NCI-H82 (cell line): ENCODE results near the gene NDST1.

Experiments
- DNase-seq: peaks from one replicate; lab custom pipeline; 2025; lab: John Stamatoyannopoulos, UW

Gene NDST1

DNA sequence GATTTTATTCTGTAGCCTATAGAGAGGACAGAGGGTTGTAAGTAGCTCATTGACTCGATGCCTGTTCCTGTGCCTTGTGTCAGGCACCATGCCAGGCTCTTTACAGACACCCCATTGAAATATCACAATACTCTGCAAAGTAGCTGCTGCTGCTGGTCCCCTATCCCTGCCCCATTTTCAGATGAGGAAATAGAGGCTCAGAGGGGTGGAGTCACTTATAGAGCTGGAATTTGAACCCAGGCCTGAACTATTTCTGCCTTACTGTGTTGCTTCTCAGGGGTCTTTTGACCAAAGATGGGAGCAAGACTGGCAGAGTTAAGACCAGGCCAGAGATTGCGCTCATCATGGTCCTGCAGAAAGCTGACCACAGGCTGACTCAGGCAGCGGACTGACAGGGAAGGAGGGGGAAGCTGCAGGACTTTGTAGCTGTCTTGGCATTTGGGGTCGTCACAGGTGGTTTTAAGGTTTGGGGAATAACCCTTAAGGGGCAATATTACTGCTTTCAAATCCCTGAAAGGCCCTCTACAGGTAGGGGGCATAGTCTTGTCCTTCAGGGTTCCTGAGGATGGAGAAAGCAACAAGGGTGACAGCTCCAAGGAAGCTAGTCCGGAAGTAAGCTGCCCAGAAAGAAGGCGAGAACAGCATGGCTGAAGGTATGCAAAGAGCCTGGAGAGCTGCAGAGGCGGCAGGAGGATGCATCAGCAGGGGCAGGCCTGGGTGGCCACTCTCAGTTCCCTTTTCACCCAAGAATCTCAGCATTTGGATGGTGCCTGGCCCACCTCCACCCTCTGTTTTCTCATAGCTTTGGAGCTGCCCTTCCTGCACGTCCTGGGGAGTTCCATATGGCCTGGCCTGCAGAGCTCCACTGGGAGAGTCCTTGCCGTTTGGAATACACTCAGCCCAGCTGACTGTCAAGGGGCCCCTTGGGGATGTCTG, 18.3 kb upstream of the NDST1 start:
- DNase-seq: no peak

DNA sequence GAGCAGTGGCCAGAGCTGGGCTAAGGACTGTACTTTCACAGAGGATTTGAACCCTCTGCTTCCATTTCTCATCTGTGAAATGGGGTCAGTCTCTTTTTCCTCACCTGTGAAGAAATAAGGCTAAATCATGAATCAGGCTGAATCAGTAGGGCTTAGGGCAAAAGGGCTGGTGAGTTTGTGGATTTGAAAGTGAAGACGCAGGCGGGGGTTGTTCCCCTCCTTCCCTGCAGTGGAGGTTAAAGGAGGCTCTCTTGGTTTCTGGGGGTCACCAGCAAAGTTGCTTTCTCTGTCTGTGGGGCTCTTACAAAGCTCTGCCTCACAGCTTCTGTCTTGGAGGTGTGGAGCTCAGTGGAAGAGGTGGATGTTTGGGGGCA, 17.6 kb upstream of the NDST1 start:
- no peak for DNase-seq

DNA sequence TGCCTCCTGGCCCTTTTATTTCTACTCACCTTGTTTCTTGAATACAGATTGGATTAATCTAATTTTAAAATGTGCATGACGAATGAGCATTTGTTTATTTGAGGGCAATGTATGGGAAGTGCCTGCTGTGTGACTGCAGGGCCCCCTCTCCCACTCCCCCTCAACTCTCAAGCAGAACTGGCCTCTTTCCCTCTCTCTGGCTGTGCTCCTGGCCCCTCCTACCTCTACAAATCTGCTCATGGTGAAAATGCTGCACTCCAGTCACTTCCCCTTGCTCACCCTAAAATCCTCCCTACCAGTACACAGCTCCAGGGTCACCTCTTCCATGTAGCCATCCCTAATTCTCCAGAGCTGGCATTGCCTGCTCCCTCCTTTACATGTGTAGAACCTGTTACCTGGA, 17.2 kb upstream of the NDST1 start:
- no peak for DNase-seq

DNA sequence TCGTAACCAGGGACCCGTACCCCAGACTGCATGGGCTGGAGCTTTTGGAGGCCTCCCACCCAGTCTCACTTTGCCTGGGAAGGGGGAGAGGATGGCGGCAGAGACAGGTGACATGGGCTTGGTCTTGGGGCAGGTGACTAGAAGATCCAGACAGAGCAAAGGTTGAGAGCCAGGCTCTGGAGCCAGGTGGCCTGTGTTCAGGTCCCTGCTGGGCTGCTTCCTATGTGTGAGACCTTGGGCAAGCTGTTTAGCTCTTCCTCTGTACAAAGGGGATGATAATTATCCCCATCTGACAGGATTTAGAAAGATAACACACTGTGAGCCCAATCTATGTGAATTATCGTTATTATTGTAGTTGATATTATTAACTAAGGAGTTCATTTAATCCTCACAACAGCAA, 16.1 kb upstream of the NDST1 start:
- peak; percentile 53 for DNase-seq

DNA sequence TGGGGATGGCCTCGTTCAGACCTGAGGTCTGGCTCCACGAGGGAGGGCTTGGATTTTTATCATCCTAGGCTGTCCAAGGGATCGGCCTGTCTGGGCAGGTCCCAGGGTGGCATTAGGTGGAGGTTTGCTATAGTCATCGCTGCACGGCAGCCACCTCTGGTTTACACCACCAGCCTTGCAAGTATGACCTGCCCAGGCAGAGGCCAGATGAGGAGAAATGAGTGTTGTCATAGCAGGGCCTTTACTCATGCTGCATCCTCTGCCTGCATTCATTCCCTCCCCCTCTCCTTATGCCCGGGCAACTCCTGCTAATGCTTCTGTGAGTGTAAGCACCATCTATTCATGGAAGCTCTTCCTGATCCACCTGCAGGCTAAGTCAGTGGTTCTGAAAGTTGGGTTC, 15.3 kb upstream of the NDST1 start:
- DNase-seq: no peak

DNA sequence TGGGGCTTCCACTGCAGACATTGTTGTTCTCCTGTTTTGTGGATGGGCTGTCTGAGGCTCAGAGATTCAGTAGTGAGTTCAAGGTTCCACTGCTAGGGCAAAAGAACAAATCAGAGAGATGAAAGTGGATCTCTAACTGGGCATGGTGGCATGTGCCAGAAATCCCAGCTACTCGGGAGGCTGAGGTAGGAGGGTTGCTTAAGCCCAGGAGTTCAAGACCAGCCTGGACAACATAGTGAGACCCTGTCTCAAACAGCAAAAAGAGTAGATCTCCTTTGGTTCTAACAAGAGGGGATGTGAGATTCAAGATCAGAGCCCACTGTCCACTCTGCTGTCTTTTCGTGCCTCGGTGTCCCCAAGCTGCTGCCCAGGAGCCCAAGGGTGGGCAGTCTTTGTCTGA, 11.8 kb upstream of the NDST1 start:
- no peak for DNase-seq

DNA sequence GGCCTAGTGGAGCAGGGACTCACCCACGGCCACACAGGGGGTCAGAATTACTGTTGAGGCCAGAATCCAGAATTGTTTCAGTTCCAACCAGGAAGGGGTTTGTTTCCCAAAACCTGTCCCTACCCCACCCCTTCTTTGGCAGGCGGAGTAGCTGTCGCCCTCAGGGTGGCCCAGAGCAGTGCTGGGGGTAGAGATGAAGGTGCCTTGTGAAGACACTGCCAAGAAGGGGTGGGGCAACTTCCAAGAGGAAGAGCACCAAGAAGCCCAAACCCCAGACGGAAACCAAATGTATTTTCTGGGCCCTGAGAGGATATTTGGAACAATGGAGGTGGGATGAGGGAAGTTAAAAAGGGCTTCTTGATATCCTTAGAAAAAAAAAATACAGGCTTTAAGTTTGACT, 11.4 kb upstream of the NDST1 start:
- no peak for DNase-seq

DNA sequence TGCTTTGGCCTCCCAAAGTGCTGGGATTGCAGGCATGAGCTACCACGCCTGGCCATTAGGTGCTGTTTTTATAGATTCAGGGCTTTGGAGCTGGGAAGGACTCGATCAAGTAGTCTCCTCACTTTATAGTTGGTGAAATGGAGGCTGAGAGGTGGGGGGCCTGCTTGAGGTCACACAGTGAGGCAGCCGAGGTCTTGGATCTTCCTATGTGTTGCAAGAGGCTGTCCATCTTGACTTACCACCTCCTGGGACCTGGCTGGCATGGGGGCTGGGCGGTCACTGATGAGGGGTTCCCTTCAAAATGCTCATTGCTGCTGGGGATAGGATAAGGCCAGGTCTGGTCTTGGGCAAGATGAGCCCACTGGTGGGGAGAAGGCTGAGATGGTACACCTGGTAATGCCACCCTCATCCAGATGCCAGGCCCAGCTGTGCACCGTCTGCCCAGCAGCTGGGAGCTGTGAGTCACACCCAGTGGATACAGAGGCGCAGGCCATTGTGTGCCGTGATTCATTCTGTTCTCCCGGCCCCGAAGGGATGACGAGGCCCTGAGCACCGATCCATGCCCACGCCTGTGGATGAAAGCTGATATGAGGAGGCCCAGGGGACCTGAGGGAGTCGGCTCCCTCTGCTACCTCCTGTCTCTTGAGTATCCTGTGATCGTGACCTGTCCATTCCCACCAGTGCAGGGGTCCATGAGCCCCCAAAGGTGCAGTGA, 10.5 kb upstream of the NDST1 start:
- DNase-seq: no peak

DNA sequence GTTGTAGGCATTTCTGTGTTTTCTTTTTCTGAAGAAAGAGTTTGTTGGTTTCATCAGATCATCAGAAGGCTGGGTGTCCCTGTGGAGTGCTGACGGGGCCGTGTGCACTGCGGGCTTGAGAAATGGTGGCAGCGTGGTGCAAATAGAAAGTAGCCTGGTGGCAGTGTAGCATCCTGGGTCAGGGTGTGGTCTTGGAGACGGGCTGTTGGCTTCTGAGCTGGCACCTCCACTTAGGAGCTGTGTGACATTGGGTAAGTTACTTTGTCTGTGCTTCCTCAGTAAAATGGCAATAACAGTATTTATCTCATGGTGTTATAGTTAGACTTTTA, 10.0 kb upstream of the NDST1 start:
- no peak for DNase-seq

DNA sequence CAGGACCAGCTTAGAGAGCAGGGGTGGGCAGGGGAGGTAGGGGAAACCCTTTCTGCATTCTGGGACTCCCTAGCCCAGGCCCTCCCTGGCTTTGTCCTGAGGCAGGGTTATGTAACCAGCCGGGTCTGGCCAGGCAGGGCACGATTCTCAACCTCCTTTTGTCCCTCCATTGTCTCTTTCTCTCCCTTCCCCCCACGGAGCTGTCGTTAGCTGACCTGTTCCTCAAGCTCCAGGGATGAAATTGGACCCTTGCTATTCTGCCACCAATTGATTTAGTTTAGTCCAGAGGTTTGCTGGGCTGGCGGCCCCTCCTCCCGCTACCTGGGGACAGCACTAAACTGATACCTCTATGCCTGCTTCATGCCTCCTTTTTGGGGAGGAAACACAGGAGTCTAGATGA, 9.4 kb upstream of the NDST1 start:
- no peak for DNase-seq

DNA sequence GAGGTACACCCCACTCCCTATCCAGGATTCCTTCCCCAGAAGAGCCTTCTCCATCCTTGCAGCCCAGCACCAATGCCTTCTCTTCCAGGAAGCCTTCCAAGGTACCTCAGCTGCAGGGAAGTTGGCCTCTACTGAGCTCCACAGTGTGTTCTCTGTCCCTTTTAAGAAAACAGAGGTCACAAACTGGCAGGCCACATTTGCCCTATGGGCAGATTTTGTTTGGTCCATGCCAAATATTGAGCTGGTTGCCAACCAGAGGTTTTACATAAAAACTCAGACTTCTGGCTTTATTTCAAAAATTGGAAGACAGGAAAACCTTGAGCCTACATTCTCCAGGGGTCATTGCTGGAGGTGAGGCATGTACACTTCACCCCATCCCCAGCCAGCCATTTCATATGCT, 9.0 kb upstream of the NDST1 start:
- no peak for DNase-seq

DNA sequence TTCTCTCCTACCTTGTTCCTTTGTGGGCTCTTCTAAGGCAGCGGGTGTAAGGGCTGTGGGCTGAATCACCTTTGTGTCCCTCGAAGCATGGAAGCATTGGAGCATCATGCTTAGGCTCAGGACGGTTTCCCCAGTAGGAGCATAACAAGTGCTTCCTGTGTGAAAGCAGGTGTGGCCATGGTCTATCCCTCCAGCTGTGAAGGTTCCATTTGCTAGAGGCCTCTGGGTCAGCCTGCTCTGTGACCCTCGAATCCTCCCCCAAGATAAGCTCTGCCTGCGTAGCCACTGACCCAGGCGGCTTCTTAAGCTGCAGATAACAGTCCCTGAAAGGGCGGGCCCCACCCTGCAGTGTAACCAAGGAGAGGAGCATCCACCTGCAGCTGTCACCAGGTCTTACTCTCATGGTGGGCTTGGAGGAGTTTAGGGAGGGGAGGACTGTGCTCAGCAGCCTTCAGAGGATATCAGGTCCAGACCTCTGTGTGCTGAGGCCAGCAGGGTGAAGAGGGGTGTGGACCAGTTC, 8.4 kb upstream of the NDST1 start:
- DNase-seq: peak; percentile 48

DNA sequence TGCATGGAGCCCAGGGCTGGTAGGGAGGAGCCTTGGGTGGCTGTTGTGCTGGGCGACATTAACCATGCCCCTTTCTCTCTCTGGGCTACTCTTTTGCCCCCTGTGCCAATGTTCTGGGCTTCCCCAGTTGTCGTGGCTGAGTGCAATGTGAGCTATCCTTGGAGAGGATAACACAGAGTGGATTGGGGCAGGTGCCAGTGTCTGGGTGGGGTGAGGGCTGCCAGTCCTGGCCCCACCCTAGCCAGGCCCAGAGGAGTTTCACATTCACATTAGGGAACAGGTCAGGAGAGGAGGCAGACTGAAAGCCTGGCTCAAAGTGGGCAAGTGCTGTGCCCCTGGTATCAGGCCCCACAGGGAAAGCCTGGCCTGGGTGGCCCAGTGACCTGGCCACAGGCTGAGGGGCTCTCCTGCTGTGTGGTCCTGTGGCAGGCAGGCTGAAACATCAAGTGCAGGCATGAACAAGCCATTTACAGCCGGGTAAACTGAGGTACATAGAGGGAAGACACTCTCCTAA, 7.5 kb upstream of the NDST1 start:
- DNase-seq: no peak

DNA sequence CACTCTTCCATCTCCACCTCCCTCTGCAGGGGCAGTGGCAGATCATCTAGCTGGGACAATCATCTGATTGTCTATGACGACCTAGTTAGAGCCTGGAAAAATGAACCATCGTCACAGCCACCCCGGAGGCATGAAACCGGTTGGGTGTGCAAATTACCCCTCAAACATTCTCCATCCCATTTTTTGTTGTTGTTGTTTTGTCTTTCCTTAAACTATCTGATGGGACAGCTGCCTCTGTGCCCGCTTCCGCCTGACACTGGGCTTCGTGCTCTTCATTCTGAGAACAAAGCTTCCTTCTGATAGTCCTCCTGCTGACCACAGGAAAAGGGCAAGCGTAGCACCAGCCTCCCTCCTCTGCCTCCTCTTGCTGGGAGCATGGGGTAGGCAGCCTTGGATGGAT, 7.0 kb upstream of the NDST1 start:
- no peak for DNase-seq

DNA sequence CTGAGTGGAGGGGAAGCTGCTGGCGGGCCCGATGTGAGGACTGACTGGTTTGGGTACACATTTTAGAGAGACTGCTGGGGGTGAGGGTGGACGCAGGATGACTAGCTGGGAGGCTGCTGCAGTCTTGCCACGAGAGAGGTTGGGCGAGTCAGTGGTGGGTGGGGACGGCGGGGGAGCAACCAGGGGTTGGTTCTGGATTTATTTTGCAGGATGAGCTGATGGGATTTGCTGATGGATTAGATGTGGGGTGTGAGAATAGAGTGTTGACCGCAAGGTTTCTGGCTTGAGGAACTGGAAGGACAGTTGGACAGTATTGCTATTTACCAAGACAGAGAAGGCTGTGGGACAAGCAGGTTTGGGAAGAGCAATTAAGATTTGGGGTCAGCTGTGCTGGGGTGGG, 5.8 kb upstream of the NDST1 start:
- peak; percentile 80 for DNase-seq

DNA sequence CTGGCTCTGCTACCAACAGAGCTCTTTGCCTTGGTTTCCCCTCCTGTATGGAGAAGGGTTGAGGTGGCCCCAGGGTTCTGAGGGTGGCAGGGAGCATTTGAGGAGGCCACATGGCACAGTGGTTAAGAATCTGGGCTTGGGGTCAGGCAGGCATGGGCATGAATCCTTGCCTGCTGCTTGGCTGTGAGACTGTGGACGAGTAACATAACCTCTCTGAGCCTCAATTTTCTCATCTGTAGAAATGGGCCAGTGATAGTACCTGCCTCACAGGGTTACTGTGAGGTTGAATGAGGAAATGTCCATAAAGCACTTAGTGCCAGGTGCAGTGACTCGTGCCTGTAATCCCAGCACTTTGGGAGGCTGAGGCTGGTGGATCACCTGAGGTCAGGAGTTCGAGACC, 5.1 kb upstream of the NDST1 start:
- DNase-seq: no peak

DNA sequence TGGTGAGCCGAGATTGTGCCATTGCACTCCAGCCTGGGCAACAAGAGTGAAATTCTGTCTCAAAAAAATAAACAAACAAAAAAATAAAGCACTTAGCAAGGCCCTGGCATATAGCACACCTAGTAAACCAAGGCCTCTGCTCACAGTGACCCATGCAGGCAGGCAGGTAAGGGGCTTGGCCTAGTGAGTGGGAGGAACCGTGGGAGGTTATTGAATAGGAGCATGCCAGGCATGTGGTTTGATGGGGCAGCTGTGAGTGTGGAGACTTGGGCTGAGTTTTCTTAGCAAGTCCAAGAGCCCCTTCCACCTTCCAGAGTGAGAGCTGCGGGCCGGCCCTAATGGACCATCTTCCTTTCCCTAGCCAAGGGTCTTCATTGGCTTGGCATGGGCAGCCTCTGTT, 4.5 kb upstream of the NDST1 start:
- DNase-seq: no peak

DNA sequence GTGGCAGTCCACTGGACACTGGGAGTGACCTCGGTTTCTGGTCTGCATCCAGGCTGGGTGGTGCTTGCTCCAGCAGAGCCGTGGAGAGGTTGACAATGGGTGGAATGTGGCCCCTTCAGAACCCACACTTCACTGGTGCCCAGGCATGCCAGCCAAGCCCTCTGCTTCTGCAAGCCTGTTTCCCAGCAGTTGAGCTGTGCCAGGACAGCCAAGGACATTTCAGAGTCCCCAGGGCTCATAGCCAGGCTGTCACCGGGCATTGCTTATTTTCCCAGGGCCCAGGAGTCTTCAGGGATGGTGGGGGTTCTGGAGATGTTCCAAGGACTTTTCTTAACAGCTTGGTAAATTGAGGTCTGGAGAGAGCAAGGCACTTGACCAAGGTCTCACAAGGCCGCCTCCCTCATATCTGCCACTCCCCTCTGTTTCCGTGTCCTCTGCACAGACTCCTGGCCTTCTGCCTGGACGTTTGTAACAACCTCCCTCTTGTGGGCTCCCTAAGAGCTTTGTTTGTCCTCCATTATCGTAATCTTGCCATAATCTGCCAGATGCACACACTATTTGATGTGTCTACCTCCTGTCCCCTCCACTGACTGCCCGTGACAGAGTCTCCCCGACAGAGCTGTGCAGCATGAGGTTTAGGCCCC, 3.8 kb upstream of the NDST1 start:
- DNase-seq: peak; percentile 89

DNA sequence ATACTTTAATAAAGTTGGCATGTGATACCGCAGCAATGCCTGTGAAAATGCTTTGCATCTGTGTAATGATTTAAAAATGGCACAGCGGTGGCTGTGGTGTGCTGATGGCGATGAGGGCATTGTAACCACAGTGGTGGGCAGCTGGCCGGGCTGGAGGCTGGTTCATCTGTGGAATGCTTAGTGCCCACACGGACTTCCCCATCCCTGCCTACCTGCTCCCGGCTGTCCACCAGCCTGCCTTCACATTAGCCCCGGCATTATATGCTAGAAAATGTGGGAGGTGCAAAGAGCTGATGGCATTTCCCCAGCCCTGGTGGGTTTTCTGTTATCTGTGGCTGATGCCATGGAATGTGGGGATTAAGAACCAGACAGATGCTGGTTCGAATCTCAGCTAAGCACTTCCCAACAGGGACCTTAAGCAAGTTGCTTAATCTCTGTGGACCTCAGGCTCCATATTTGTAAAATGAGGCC, 2.9 kb upstream of the NDST1 start:
- peak; percentile 21 for DNase-seq

DNA sequence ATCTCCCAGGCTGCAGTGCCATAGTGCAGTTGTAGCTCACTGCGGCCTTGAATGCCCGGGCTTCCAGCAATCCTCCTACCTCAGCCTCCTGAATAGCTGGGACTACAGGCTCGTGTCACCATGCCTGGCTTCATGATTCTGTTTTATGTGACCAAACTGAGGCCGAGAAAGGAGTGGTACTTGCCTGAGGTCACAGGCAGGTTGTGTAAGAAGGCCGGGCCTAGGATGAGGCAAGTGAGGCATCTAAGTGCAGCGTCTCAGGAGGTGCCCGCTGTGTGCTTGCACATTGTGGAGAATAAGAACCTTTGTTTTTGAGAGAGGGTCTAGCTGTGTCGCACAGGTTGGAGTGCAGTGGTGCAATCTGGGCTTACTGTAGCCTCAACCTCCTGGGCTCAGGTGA, 2.1 kb upstream of the NDST1 start:
- no peak for DNase-seq

DNA sequence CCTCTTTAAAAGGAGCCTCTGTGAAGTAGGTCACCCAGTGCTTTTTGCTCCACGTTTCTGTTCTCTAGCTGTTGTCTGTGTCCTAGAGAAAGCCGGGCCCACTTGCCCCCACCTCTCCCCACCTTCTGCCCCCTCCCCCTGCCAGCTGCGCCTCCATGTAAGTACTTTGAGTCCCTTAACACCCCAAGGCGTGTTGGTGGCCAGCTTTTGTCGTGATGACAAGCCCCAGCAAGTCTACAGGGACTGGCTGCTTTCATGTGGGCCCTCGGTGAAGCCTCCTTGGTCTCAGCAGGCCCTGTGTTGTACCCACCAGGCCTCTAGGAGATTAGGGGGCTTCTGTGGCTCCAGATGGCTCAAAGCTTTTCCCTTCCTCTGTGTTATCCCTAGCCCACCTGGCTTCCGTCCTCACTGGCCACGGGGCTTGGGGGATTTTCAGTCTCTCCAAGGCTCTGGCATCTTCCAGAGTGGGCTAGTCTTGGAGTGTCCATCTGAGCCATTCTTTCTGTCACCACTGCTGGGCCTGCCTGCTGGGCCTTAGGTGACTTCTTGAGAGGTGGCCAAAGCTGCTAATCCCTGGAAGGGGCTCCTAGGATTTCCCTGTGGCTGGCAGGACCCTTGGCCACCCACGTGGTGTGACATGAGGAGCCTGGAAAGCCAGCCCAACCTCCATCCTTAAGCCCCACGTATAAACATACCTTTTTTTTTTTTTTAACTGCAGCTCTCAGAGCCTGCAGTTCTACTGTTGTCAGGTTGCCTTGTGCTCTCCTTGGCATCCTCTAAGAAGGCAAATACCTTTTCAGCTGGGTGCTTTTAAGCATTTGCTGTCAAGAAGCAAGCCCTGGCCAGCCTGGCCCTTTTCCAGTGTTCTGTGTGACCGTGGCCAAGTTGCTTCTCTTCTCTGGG, 1.1 kb upstream of the NDST1 start:
- peak; percentile 96 for DNase-seq

DNA sequence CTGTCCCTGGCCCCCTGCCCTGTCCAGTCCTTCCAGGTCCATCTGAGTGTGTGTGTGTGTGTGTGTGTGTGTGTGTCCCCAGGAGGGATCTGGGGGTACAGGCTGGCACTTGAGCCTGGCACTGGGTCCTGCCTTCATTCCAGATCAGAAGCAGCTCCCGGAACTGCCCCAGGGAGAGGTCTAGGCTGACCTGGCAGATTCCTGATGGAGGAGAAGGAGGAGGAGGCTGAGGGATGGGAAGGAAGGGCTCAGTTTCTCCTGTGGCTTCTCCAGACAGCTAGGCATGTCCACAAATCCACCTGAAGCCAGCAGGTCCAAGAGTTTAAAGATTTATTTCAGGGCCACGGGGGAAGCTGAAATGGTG, 328 bp downstream of the NDST1 start:
- no peak for DNase-seq
